DMS114 treated with DMSO at 0.1 percent for 48 hours (cell line): ENCODE data around the gene CHD6.

Source experiments
- DNase-seq: peaks from one replicate; lab custom pipeline; 2025; ENCODE audit not compliant: unreplicated experiment; lab: John Stamatoyannopoulos, UW

Gene CHD6

DNA sequence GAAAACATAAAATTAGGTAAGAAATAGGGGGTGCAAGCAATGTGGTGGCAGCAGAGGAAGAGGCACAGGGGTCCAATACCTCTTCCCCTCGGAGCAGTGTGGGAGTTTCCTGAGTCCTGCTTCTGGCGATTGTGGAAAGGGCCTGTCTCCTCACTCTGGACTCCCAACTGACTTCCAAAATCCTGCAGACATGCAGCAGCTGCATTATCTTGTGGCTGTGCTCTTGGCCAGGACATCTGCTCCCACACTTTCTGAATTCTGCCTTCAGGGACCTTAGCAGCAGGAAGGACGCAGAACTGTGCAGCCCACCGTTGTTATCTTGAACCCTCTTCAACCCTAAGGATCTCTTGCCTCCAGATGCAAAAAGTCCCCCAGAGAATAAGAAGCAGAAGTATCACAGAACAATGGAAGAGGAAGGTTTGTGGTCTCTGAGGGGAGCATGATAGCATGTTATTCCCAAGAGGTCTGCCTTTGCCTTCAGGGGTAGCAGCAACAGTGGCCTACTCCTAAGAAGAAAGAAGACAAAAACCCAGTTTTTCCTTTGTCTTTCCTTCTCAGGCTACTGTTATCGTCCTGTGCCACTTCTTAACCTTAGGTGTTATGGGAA, 149.1 kb downstream of the CHD6 start:
- no peak for DNase-seq

DNA sequence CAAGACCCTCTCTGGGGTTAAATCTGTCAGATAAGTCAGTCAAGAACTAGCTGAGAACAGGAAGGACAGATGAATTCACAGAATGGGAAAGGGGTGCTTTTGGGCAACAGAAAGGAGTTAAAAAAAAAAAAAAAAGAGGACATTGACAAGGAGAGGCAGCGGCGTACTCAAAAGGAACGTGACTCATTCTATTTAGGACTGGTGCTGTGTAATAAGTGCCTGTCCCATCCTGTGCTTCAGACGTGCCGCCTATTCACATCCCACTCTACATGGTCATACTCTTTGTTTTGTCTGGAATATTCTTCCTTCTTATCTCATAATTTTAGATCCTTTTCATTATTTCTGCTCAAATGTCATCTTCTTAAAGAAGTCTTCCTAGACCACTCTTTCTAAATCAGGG, 150.5 kb downstream of the CHD6 start:
- DNase-seq: no peak

DNA sequence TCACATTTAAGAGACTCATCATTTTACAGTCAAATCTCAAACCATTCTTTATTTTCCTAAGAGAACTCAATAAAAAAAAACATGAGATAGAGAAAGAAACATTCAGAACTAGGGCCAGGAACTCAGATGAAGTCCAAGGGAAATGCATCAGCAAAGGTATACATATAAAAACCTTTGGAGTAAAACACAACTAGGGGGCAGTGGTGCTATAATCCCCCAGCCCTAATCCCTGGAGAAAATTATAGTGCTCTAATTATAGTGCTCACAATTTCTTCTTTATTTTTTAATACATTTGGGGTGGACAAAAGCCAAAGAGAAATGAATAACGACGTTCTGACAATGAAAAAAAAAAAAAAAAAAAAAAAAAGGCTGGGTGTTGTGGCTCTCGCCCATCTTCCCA, 151.0 kb downstream of the CHD6 start:
- DNase-seq: no peak

DNA sequence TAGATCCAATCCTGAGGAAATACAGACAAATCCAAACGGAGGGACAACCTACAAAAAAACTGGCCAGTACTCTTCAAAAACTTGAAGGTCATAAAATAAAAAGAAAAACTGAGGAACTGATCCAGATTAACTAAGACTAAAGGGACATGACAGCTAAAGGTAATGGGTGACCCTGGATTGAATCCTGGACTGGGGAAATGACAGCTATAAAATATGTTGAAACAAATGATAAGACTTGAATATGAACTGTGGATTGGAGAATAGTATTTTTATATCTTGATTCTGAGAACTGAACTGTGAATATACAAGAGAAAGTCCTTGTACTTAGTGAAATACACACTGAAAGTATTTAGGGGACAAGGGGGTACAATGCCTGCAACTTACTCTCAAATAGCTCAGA, 154.6 kb downstream of the CHD6 start:
- no peak for DNase-seq

DNA sequence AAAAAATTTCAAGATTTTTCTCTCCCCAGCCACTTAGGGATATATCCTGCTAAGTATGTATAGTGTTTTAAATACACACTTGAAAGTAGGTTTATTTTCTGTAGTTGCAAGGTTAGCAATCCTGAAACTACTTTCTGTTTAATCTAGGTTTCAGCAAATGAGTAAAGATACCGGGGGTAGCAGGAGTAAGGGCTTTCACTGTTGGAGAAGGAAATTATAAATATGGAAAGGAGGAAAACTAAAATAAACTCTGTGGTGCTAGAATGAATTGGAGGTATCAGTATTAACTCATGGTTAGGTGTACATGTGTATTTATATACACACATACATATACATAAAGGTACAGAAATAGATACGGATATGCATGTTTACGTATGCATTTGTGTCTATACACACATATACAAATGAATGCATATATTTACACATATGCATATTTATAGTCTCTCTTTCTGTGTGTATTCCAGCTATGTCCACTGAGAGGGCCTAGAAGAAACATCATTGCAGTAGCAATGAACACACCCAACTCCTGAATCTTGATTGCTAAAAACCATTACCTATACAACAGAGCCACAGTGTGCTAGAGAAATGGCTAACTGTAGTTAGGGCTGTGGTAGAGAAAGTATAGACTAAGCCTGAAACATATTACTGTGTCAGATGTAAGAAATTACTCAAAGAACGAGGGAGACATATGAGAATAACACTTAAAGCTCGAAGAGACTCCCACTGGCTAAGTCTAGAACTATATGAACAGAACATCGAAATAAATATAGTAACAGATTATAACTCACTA, 155.6 kb downstream of the CHD6 start:
- no peak for DNase-seq

DNA sequence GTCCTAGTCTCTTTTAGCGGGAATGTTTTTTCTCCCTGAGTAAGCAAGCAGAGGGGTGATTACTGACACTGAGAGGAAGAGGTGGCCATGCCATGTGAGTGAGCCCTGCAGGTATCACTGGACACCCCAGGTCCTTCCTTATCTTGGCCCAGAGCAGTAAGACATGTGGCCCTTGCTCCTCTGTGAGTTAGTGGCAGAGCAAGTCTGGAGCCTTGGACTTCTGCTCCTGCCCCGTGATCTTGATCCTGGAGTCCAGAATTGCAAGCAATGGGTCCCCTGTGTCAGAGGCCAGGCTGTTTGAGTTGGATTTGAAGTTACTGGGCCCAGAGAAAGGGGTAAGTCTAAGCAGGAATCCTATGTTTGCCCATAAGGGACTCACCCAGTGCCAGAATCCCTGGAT, 159.4 kb downstream of the CHD6 start:
- no peak for DNase-seq

DNA sequence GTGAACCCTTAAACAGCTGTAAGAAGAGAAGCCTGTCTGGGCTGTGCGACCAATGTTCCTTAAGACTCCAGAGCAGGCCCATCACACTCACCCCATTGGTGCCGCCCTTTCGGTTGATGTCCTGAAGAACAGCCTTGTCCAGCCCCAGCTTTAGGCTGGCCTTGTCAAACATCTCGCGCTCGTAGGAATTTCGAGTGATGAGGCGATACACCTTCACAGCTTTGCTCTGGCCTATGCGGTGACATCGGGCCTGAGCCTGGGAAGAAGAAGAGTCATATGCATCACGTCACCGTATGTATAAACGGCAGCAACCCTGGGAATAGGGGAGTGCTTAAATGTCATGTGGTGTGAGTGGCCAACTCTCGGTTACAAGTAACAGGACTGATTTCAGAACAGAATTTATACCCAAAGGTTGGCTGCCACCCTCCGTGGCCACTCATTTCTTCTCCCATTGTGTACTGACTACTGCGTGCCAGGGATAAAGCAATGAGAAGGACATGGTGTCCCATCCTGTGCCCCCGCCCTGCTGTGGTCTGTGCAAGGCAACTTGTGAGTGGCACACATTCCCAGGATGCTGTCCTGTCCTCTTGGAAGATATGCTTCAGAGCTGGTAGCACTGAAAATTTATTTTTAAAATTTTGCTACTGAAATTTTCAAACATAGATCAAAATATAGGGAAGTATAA, 160.9 kb downstream of the CHD6 start:
- no peak for DNase-seq

DNA sequence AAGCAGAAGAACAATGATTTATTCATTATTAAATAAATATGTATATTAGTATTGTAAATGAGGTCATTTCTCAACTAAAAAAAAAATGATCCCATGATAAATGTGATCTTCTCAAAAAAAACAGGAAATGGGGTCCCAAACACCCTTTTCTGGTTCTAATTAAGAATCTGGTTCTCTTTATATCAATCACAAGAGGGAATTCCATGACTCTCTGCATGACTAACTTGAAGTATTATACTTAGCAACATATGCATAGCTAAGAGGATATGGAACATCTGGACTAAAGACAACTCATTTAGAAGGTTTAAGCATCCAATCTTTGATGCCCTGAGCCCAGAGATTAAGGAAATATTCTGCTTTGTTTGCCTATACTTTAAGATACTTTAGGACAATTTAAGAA, 161.8 kb downstream of the CHD6 start:
- no peak for DNase-seq

DNA sequence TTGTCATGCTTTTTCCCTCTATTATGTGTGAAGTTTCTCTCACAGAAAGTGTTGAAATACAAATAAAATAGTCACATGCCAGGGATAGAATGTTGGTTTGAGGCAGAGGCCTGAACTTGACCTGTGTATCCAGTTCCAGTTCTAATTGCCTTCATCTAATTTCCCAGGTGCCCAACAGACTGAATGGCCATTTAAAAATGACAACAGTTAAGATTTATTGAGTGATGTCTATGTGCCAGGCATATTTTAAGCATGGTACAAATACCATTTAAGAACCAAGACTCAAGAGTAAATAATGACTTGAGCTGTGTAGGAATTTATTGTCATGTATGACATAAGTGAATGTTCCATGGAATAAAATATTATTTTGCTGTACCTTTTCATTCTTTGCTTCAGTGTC, 163.9 kb downstream of the CHD6 start:
- no peak for DNase-seq

DNA sequence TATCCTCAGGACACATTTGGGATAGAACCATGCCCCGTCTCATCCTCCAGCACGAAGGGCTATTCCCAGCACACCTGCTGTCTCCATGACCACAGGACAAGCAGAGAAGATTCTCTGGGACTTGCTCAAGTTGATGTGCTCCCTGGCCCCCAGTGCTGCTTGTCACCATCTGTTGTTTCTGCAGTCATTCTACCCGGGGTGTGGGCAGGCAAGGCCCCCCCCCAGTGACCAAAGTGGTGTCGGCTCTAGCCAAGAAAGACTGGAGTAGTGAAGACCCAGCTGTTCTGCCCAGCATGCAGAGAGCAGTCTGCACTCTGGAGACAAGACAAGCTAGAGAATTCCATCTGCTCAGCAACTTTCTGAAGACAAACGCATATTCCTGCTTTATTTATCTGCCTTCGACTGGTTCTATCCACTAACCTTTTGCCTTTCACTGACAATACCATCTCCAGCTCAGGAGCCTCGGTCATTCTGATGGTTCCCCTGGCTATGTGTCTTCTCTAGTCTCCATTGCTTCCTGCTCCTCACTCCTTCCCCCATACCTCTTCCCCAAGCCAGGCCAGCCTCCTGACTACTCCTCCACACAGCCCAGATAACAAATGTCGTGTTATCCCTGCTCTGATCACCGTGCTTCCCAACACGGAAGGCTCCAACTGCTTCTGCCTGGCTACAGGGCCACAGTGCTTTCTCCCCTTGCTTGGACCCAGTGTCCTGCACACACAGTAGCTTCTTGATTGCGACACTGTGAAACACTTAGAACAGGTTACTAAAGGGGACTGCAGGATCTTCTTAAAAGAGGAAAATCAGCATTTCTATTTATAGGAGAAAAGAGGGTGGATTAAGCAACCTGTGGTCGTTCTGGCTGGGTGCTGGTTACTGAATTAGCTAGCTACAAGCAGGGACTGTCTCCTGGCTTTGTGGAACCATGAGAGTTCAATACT, 164.9 kb downstream of the CHD6 start:
- no peak for DNase-seq

DNA sequence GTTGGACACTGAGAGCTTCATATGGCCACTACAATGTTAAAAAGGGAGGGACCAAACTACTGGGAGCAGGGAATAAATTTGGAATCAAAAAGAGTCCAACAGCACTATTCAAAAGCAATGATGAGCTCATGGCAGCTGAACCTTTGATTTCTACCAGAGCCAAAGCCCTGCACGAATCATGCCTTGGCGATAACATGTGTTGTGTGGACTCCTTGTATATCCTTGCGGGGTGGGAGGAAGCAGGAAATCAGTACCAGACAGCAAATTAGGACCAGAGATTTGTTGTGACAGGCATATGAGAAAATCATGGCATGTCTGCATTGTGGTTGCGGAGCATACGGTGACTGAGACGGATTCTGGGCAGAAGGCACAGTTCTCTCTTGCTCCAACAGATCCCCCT, 166.0 kb downstream of the CHD6 start:
- no peak for DNase-seq

DNA sequence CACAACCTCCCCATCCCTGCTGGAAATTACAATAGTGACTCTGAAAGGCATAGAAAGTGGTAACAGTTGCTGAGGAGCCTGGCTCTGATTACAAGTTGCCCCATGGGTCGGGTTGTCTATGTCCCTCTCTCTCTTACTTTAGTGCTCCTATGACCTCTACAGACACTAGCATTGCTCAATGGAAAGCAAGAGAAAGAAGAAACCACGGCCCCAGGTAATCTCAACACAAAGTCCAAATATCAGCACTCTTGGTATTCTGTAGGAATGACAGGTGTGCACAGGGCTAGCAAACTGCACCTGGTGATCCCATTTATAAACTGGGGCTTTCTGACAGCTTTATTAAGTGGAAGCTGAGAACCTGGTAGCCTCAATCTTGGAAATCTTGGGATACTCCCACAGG, 171.2 kb downstream of the CHD6 start:
- DNase-seq: no peak

DNA sequence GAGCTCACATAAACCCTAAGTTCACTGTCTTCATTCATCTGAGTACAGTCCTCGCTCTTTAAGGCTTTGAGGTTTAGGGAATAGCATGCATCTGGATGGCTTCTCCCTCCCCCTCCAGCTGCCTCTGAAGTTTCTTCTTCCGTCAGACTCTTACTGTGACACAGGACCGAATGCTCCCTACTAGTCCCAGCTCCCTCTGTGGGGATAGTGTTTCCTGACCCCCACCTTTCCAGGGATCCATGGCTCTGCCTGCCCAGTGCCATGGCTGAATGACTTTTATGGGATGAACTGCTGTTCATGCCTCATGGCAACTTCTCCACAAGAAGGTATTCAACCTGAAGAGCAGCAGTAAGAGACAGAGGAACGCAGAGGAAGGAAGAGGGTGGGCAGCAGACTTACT, 171.7 kb downstream of the CHD6 start:
- no peak for DNase-seq

DNA sequence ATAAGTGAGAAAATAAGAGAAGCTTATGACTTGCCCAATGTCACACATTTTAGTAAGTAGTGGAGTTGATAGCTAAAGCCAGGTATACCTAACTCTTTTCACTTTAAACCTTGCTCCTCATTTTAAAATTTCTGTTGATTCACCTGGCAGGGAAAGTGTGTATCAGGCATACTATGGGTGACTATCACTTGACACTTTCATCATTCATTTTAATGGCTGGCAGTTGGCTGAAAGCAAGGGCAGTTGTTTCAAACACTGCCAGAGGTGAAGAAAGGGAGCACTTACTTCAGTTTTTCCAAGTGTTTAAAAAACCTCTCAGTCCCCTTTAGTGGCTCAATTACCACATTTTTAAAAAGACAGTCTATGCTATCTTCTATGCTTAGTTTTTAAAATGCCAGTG, 173.4 kb downstream of the CHD6 start:
- no peak for DNase-seq

DNA sequence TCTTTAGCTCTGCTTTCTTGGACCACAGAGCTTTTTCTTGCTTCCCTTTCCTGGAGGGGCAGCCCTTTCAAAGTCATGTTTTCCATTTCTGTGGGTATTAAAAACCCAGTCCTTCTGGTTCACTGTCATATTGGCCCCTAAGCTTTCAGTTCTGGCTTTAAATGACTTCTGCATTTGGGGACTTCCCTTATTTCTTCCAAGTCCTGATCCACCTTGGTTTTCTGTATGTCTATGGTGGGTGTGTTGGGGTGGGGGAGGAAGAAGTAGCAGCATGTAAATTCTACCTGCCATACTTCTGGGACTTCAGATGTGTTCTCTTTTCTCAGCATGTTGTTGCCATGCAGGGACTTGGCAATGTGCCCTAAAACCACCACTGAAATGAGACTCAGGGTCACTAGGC, 174.5 kb downstream of the CHD6 start:
- no peak for DNase-seq

DNA sequence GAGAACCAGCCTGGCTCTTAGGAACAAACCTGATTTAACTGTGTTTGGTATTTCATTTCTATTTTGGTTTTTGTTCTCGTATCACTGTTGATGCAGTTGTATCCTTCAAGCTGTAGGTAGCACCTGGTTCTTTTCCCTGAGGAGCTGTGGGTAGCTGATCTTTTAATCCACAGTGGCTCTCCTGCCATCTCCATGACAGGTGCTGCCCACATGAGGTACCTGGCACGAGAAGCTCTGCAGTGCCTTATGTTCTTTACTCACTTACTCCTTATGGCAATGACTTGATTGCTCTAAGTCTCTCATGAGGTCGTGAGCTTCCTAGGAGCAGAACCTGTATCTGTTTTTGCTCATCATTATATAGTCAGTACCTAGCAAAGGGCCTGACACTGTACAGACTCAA, 177.3 kb downstream of the CHD6 start:
- no peak for DNase-seq

DNA sequence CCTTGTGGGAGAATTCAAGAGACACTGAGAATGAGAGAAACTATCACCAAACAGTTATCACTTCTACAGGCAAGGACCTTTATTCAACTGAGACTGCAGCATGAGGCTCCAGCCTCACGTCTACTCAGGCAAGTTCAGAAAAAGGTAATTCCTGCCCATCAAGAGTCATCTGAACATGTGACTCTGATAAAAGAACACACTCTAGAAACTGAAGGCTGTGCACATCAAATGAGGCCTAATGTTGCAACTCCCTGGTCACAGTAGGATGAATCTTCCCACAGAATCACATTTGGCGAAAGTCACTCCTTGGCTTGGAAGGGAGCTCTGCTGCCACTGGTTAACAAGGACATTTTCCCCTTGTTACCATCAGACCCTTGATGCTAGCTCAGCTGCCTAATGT, 180.3 kb downstream of the CHD6 start:
- DNase-seq: no peak

DNA sequence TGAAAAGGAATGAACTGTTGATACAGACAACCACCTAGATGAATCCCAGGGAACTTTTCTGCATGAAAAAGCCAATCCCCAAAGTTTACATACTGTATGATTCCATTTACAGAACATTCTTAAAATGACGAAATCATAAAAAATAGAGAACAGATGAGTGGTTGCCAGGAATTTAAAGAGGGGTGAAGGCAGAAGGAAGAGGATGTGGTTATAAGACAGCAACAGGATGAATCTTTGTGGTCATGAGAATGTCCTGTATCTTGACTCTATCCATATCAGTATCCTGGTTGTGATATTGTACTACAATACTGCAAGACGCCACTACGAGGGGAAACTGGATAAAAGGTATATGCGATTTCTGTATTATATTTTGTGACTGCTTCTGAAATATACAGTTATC, 181.5 kb downstream of the CHD6 start:
- no peak for DNase-seq

DNA sequence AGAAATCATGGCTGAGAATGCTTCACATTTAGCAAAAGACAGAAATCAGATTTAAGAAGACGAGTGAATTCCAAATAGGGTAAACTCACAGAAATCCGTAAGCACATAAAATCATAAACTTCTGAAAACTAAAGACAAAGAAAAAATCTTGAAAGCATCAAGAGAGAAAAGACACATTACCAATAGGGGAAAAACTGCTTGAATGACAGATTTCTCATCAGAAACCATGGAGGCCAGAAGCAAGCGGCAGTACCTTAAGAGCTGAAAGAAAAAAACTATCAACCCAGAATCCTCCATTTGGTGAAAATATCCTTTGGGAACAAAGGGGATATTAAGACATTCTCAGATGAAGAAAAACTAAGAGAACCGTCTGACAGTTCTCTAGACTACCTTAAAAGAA, 185.0 kb downstream of the CHD6 start:
- DNase-seq: no peak

DNA sequence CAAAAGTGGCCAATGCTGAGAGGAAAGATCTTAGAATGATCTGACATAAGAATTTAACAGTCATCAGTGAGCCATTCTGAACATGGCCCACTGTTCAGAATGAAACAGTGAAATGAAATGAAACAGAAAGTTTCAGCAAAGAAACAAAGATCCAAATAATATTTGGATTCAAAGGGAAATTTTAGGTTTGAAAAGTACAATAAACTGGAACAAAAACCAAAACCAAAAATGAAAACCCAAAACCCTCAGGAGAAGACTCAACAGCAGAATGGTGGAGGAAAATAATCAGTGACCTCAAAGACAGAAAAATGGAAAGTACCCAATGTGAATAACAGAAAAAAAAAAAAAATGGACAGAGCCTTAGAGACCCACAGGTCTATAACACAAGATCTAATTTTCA, 185.4 kb downstream of the CHD6 start:
- no peak for DNase-seq

DNA sequence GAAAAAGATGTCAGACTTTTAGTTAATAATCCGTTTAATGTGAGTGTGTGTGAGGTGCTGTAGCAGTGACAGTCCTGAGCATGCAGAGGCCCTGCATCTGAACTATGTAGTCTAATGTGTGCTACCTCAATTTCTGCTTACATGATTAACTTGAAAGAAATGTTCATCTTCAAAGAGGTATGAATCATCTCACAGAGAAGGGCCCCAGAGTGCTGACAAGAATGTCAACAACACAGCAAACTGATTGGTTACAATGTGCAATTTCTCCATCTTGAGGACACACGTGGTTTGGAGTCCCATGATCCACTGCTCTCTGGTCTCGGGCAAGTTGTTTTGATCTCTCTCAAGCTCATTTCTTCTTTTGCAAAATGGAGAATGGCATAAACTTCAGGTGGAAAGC, 189.9 kb downstream of the CHD6 start:
- DNase-seq: no peak
